K562 (cell line): Measurements from ENCODE around the gene PNMA8C.

Experiments
- CCAR2 ChIP-seq: fragments of 200-400 bp; formaldehyde crosslinking; IDR thresholded peaks from 2 replicates; pipeline ENCODE4 v1.6.1; 2017; ENCODE audit warnings: mild to moderate bottlenecking, low read depth, low read length
- FOS ChIP-seq: IDR thresholded peaks from 3 replicates; pipeline ENCODE4 v1.6.1; 2011; ENCODE audit not compliant: insufficient read length; ENCODE audit errors: extremely low read depth
- IRF2 ChIP-seq: sonication (generic); formaldehyde crosslinking; IDR thresholded peaks from 2 replicates; pipeline ENCODE4 v1.8.1; 2022; ENCODE audit warnings: mild to moderate bottlenecking, missing genetic modification reagents
- NCOA6 ChIP-seq: fragments of 450-650 bp; IDR thresholded peaks from 2 replicates; pipeline ENCODE4 v1.6.1; 2017; ENCODE audit warnings: mild to moderate bottlenecking
- OTX1 ChIP-seq: fragments of 450-650 bp; formaldehyde crosslinking; IDR thresholded peaks from 2 replicates; pipeline ENCODE4 v1.4.0; 2022; ENCODE audit warnings: mild to moderate bottlenecking
- TF ChIP-seq, protein P1 (sequence below), 2 experiments: fragments of 450-650 bp in 1 of 2; sonication (generic) in 1 of 2; formaldehyde crosslinking in 1 of 2; IDR thresholded peaks in 1 of 2; conservative IDR thresholded peaks in 1 of 2; 2 replicates each; pipeline versions ENCODE4 v1.6.1 to v1.8.1; 2016 to 2023; ENCODE audit warnings: mild to moderate bottlenecking in 2 of 2, moderate library complexity in 2 of 2, inconsistent platforms in 1 of 2, missing genetic modification reagents in 1 of 2
- TF ChIP-seq, protein P2 (sequence below): sonication (generic); formaldehyde crosslinking; IDR thresholded peaks from 2 replicates; pipeline ENCODE4 v1.8.0; 2022; ENCODE audit warnings: mild to moderate bottlenecking, missing genetic modification reagents
- TF ChIP-seq, protein P3 (sequence below): IDR thresholded peaks from 2 replicates; pipeline ENCODE4 v1.6.1; 2016; ENCODE audit warnings: missing genetic modification characterization, missing compliant biosample characterization

DNA sequence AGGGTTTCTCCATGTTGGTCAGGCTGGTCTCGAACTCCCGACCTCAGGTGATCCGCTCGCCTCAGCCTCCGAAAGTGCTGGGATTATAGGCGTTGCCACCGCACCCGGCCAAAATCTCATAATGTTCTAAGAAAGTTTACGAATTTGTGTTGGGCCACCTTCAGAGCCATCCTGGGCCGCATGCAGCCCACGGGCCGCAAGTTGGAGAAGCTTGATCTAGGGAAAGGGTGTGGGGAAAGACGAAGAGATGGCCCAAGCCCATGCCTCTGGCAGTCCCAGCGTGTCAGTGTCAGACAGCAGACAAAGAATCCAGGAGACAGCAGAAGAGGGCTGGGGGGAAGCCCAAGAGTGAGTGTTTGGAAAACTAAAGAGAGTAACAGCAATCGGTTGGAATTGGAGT is 17.3 kb upstream of the PNMA8C start:
- TF ChIP-seq, protein P1, sequence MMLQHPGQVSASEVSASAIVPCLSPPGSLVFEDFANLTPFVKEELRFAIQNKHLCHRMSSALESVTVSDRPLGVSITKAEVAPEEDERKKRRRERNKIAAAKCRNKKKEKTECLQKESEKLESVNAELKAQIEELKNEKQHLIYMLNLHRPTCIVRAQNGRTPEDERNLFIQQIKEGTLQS (IDR thresholded peaks at IDR 0.05): no peak
- TF ChIP-seq, protein P1 (CRISPR knock-in tag; conservative IDR thresholded peaks at IDR 0.05): no peak
- TF ChIP-seq CCAR2 (no peak), NCOA6 (no peak), FOS (no peak), OTX1 (CRISPR knock-in tag) (no peak), IRF2 (CRISPR knock-in tag) (no peak)
- TF ChIP-seq, protein P2, sequence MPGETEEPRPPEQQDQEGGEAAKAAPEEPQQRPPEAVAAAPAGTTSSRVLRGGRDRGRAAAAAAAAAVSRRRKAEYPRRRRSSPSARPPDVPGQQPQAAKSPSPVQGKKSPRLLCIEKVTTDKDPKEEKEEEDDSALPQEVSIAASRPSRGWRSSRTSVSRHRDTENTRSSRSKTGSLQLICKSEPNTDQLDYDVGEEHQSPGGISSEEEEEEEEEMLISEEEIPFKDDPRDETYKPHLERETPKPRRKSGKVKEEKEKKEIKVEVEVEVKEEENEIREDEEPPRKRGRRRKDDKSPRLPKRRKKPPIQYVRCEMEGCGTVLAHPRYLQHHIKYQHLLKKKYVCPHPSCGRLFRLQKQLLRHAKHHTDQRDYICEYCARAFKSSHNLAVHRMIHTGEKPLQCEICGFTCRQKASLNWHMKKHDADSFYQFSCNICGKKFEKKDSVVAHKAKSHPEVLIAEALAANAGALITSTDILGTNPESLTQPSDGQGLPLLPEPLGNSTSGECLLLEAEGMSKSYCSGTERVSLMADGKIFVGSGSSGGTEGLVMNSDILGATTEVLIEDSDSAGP (CRISPR knock-in tag): no peak
- TF ChIP-seq, protein P3, sequence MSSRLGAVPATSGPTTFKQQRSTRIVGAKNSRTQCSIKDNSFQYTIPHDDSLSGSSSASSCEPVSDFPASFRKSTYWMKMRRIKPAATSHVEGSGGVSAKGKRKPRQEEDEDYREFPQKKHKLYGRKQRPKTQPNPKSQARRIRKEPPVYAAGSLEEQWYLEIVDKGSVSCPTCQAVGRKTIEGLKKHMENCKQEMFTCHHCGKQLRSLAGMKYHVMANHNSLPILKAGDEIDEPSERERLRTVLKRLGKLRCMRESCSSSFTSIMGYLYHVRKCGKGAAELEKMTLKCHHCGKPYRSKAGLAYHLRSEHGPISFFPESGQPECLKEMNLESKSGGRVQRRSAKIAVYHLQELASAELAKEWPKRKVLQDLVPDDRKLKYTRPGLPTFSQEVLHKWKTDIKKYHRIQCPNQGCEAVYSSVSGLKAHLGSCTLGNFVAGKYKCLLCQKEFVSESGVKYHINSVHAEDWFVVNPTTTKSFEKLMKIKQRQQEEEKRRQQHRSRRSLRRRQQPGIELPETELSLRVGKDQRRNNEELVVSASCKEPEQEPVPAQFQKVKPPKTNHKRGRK: no peak
